Gastroesophageal sphincter (tissue), 4 donors: ENCODE results near the gene KLHL17. TPM values are rescaled to one million over a fixed set of nuclear protein-coding genes. Genes with fewer than 3 reads are reported as not detected.
A peak's percentile ranks its signal among the peaks of the same experiment; 100 is the strongest.

Experiments
- ATAC-seq: fragments of 150-250 bp; one replicate; pipeline ENCODE4 v1.9.1; 2016; ENCODE audit warnings: mild to moderate bottlenecking, moderate library complexity
- H3K27ac ChIP-seq, 4 donors: fragments of 200-600 bp; sonication (generic) in 3 of 4; 1 replicate in 3 of 4; 2 replicates in 1 of 4; pipeline ENCODE4 v1.5.1; 2016 to 2019
- H3K27me3 ChIP-seq: fragments of 200-600 bp; sonication (generic); one replicate; pipeline ENCODE4 v1.5.1; 2019
- H3K36me3 ChIP-seq, 2 donors: fragments of 200-600 bp; sonication (generic); one replicate each; pipeline ENCODE4 v1.5.1; 2019; ENCODE audit warnings: control low read depth in 1 of 2
- H3K4me1 ChIP-seq, 3 donors: fragments of 200-600 bp; sonication (generic); 1 replicate in 2 of 3; 2 replicates in 1 of 3; pipeline ENCODE4 v1.5.1; 2016 to 2019; ENCODE audit warnings: control low read depth in 2 of 3
- H3K4me3 ChIP-seq, 2 donors: fragments of 200-600 bp; sonication (generic); one replicate each; pipeline ENCODE4 v1.5.1; 2019; ENCODE audit warnings: mild to moderate bottlenecking in 1 of 2, moderate library complexity in 1 of 2
- H3K9me3 ChIP-seq, 3 donors: fragments of 200-600 bp; sonication (generic); one replicate each; pipeline ENCODE4 v1.5.1; 2017 to 2019; ENCODE audit warnings: control low read depth in 2 of 3
- EP300 ChIP-seq: sonication (generic); formaldehyde crosslinking; IDR thresholded peaks from one replicate; pipeline ENCODE4 v1.6.1; 2017; ENCODE audit warnings: antibody characterized with exemption, mild to moderate bottlenecking
- POLR2A ChIP-seq, 2 donors: fragments of 450-650 bp; IDR thresholded peaks; one replicate each; pipeline ENCODE4 v1.6.1; 2017; ENCODE audit warnings: antibody characterized with exemption in 2 of 2, mild to moderate bottlenecking in 2 of 2, moderate library complexity in 1 of 2
- POLR2AphosphoS5 ChIP-seq: sonication (generic); formaldehyde crosslinking; IDR thresholded peaks from one replicate; pipeline ENCODE4 v1.6.1; 2017; ENCODE audit warnings: antibody characterized with exemption
- WGBS, 2 donors: methylation state at CpG; one replicate each; pipeline ENCODE4 v1.1.5; 2018; ENCODE audit warnings: low coverage in 1 of 2; 5-methylcytosine and 5-hydroxymethylcytosine counted together
- total RNA-seq, 4 donors: library from RNA; depleted of rRNA; stranded (reverse); fragments of >200 nt; gene quantifications; one replicate each; pipeline ENCODE4 v1.1.0, GENCODE V29; 2016
- TF ChIP-seq, protein P1 (sequence below), 4 experiments: fragments of 200-600 bp in 2 of 4; fragments of 450-650 bp in 2 of 4; sonication (generic) in 1 of 4; IDR thresholded peaks; one replicate each; pipeline ENCODE4 v1.5.1; 2017 to 2019; ENCODE audit warnings: antibody characterized with exemption in 4 of 4, mild to moderate bottlenecking in 2 of 4, moderate library complexity in 2 of 4

The KLHL17 gene
- total RNA-seq, 4 donors from 2014 or later = 3.6 to 12.0 (median 10.1) TPM

DNA sequence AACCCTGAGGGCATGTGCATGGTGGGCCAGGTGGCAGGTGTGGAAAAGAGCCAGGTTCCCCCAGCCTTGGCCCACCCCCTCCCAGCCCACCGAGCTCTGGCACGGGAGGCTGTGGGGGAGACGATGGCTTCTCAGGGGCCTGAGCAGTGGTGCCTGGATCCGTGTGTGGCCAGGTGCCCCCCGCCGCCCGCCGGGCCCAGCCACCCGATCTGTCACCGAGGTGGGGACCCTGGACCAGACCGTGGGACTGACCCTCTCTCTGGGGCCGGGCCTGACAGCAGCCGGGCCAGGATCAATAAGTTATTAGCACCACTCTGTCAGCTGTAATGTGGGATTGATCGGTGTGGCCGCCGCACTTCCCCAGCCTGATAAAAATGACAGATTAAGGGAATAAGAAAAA is 22.9 kb upstream of the KLHL17 start:
- Histone ChIP-seq H3K36me3 (no peaks in the 10 kb centered on the region), H3K4me1 (peaks cover 0 to 54% (median 34%) of the 10 kb centered on the region in 3 donors), H3K27ac (no peak overlapping the region), H3K27me3 (peaks cover 92% of the 10 kb centered on the region), H3K4me3 (no peak overlapping the region), H3K9me3 (no peaks in the 10 kb centered on the region)
- no peak for TF ChIP-seq POLR2AphosphoS5
- TF ChIP-seq POLR2A (IDR thresholded peaks at IDR 0.05) = no peak
- TF ChIP-seq EP300 = no peak
- TF ChIP-seq, protein P1, sequence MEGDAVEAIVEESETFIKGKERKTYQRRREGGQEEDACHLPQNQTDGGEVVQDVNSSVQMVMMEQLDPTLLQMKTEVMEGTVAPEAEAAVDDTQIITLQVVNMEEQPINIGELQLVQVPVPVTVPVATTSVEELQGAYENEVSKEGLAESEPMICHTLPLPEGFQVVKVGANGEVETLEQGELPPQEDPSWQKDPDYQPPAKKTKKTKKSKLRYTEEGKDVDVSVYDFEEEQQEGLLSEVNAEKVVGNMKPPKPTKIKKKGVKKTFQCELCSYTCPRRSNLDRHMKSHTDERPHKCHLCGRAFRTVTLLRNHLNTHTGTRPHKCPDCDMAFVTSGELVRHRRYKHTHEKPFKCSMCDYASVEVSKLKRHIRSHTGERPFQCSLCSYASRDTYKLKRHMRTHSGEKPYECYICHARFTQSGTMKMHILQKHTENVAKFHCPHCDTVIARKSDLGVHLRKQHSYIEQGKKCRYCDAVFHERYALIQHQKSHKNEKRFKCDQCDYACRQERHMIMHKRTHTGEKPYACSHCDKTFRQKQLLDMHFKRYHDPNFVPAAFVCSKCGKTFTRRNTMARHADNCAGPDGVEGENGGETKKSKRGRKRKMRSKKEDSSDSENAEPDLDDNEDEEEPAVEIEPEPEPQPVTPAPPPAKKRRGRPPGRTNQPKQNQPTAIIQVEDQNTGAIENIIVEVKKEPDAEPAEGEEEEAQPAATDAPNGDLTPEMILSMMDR (IDR thresholded peaks at IDR 0.05) = no peak
- no peak for ATAC-seq
- no CpG with 5 or more reads among the region's 16 CpGs for WGBS, 2 donors

DNA sequence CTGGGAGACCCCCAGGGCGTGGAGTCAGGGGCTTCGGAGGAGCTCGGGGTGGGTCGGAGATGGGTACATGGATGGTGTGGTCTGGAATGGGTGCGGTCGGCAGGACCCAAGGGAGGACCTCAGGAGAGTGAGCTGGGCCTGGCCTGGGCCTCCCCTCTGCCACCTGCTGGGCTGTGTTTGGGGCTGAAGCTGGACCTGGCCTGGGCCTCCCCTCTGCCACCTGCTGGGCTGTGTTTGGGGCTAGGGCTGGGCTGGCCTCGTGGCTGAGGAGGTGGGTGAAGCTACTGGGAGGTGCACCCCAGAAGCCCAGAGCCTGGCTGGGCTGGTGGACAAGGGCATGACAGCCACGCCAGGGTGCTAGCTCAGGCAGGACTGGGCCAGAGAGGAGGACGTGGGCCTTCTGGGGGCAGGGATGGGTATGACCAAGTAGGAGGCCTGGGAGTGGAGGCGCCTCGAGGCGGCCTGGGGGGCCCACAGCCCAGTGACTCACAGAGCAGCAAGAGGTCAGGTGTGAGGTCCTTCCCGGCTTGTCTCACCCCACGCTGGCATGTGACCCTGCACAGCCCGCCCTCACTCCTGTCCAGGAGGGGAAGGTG is 22.2 kb upstream of the KLHL17 start:
- Histone ChIP-seq H3K27me3 (peaks cover 92% of the 10 kb centered on the region), H3K4me1 (peaks cover 0 to 60% (median 41%) of the 10 kb centered on the region in 3 donors), H3K9me3 (no peaks in the 10 kb centered on the region), H3K27ac (no peak overlapping the region), H3K4me3 (no peak overlapping the region), H3K36me3 (no peaks in the 10 kb centered on the region)
- TF ChIP-seq, protein P1 (IDR thresholded peaks at IDR 0.05) = peak in 3 of 4 experiments; percentile 34 to 49 (median 49)
- no peak for TF ChIP-seq POLR2AphosphoS5
- no CpG with 5 or more reads among the region's 15 CpGs for WGBS, 2 donors
- ATAC-seq = peak; percentile 21

DNA sequence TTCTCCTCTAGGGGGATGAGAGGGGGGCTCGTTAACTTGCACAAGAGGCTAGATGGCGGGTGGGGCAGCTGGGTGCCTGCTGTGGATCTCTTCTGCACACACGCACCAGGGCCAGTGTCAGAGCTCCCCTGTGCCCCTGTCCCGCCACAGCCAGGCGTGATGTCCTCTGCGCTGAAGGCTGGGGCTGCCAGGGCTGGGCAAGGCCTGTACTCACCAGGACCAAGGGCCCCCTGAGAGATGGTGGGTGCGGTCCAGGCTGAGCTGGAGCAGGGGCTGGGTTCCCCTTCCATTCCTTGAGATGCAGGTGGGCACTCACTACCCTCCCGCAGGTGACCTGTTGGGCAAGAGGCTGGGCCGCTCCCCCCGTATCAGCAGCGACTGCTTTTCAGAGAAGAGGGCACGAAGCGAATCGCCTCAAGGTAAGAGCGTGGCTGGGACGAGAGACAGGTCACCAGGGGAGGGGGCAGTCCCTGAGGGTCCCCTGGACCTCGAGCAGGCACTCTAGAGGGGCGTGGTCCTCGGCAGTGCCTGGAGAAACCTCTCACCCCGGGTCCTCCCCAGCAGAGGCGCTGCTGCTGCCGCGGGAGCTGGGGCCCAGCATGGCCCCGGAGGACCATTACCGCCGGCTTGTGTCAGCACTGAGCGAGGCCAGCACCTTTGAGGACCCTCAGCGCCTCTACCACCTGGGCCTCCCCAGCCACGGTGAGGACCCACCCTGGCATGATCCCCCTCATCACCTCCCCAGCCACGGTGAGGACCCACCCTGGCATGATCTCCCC is 21.5 kb upstream of the KLHL17 start:
- no peak overlapping the region for H3K27ac ChIP-seq
- no CpG with 5 or more reads among the region's 30 CpGs for WGBS, 2 donors
- peaks cover 0 to 68% (median 45%) of the 10 kb centered on the region in 3 donors for H3K4me1 ChIP-seq

DNA sequence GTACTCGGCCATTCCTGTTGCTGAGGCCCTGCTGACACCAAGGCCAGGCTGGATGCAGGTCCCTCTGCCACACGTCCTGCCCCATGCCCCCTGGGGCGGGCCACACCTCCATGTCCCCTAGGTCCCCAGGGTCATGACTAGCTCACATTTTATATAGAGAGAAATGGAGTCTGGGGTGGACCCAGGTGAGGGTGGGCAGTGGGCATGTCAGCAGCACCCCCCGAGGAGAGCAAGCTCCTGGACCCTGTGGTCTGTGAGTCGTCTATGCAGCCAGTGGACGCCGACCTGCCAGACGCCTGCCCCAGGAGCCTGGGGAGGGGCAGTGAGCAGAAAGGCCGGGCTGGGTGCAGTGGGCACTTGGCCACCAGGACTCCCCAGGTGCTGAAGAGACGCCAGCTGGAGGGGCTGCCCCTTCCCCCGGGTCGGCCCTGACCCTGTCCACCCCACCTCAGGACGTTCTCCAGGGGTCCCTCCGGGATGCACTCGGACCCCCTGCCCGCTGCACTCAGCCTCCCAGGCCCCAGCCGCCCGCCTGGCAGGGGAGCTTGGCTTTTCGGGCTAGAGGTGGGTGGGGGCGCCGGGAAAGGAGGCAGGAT is 20.8 kb upstream of the KLHL17 start:
- WGBS, 2 donors = no CpG with 5 or more reads among the region's 21 CpGs
- TF ChIP-seq POLR2AphosphoS5 = no peak
- TF ChIP-seq POLR2A (IDR thresholded peaks at IDR 0.05) = no peak
- no peak for TF ChIP-seq EP300
- TF ChIP-seq, protein P1 (IDR thresholded peaks at IDR 0.05) = no peak
- Histone ChIP-seq H3K9me3 (no peaks in the 10 kb centered on the region), H3K27ac (peak overlapping the region in 3 of 4 donors; percentile 67 to 79 (median 78)), H3K4me1 (peaks cover 0 to 72% (median 47%) of the 10 kb centered on the region in 3 donors), H3K27me3 (peaks cover 92% of the 10 kb centered on the region), H3K4me3 (peak overlapping the region in 1 of 2 donors; percentile 47), H3K36me3 (peaks cover 0 to 5% of the 10 kb centered on the region in 2 donors)
- no peak for ATAC-seq

More for the DNA sequence above, 21.5 kb upstream of the KLHL17 start:
- no peak overlapping the region for H3K4me3 ChIP-seq
- TF ChIP-seq POLR2AphosphoS5 (no peak), POLR2A (IDR thresholded peaks at IDR 0.05) (no peak), EP300 (no peak)
- TF ChIP-seq, protein P1 (IDR thresholded peaks at IDR 0.05) = no peak
- ATAC-seq = no peak
- H3K36me3 ChIP-seq = no peaks in the 10 kb centered on the region
- H3K27me3 ChIP-seq = peaks cover 92% of the 10 kb centered on the region
- no peaks in the 10 kb centered on the region for H3K9me3 ChIP-seq
